HepG2 (cell line): ENCODE data around the gene CNDP1. TPM values are rescaled to one million over a fixed set of nuclear protein-coding genes. Genes with fewer than 3 reads are reported as not detected.

Experiments
- MAFK ChIP-seq, 2 experiments: IDR thresholded peaks in 1 of 2; conservative IDR thresholded peaks in 1 of 2; 2 replicates each; pipeline ENCODE4 v1.6.1; 2011; ENCODE audit warnings: improper control_type of control experiment in 2 of 2, low read length in 2 of 2
- MED1 ChIP-seq: sonication (generic); formaldehyde crosslinking; IDR thresholded peaks from 2 replicates; pipeline ENCODE4 v1.4.0; 2020; ENCODE audit warnings: missing genetic modification reagents
- MEIS1 ChIP-seq: sonication (generic); formaldehyde crosslinking; IDR thresholded peaks from 2 replicates; pipeline ENCODE4 v1.9.0; 2021; ENCODE audit warnings: mild to moderate bottlenecking, missing genetic modification reagents, moderate library complexity, borderline replicate concordance
- POGZ ChIP-seq: sonication (generic); formaldehyde crosslinking; IDR thresholded peaks from 2 replicates; pipeline ENCODE4 v1.4.0; 2020; ENCODE audit warnings: mild to moderate bottlenecking, missing genetic modification reagents
- RBFOX2 ChIP-seq: fragments of 200-400 bp; formaldehyde crosslinking; IDR thresholded peaks from 2 replicates; pipeline ENCODE4 v1.6.1; 2017; ENCODE audit warnings: low read depth, mild to moderate bottlenecking, low read length
- TBP ChIP-seq: sonication (generic); formaldehyde crosslinking; IDR thresholded peaks from 2 replicates; pipeline ENCODE4 v1.5.0; 2020; ENCODE audit warnings: missing genetic modification reagents
- YEATS4 ChIP-seq: sonication (generic); formaldehyde crosslinking; IDR thresholded peaks from 2 replicates; pipeline ENCODE4 v1.4.0; 2020; ENCODE audit warnings: missing genetic modification reagents, borderline replicate concordance
- ZFP36L1 ChIP-seq: sonication (generic); formaldehyde crosslinking; IDR thresholded peaks from 2 replicates; pipeline ENCODE4 v1.8.0; 2022; ENCODE audit warnings: mild to moderate bottlenecking, missing genetic modification reagents, moderate library complexity
- ZNF12 ChIP-seq: sonication (generic); formaldehyde crosslinking; IDR thresholded peaks from 2 replicates; pipeline ENCODE4 v1.5.0; 2020; ENCODE audit warnings: missing genetic modification reagents
- ZNF263 ChIP-seq: sonication (generic); formaldehyde crosslinking; IDR thresholded peaks from 2 replicates; pipeline ENCODE4 v1.4.0; 2020; ENCODE audit warnings: missing genetic modification reagents
- ZNF274 ChIP-seq: sonication (generic); formaldehyde crosslinking; IDR thresholded peaks from 2 replicates; pipeline ENCODE4 v1.5.1; 2020; ENCODE audit warnings: mild to moderate bottlenecking, missing genetic modification reagents
- ZNF501 ChIP-seq: sonication (generic); formaldehyde crosslinking; IDR thresholded peaks from 2 replicates; pipeline ENCODE4 v1.5.1; 2020; ENCODE audit warnings: mild to moderate bottlenecking, moderate library complexity, missing genetic modification reagents
- ZNF558 ChIP-seq: sonication (generic); formaldehyde crosslinking; IDR thresholded peaks from 2 replicates; pipeline ENCODE4 v1.9.0; 2022; ENCODE audit warnings: mild to moderate bottlenecking, missing genetic modification reagents, borderline replicate concordance
- ZNF570 ChIP-seq: sonication (generic); formaldehyde crosslinking; IDR thresholded peaks from 2 replicates; pipeline ENCODE4 v1.4.0; 2020; ENCODE audit warnings: mild to moderate bottlenecking, missing genetic modification reagents, borderline replicate concordance
- ZNF891 ChIP-seq: sonication (generic); formaldehyde crosslinking; IDR thresholded peaks from 2 replicates; pipeline ENCODE4 v1.5.0; 2020; ENCODE audit warnings: mild to moderate bottlenecking, missing genetic modification reagents
- ZSCAN30 ChIP-seq: sonication (generic); formaldehyde crosslinking; IDR thresholded peaks from 2 replicates; pipeline ENCODE4 v1.5.0; 2020; ENCODE audit warnings: mild to moderate bottlenecking, missing genetic modification reagents
- polyA plus RNA-seq, 8 experiments: library from polyadenylated mRNA; depleted of rRNA in 3 of 8; stranded (reverse) in 7 of 8; unstranded in 1 of 8; fragments of >200 nt; fragmentation: Illumina TruSeq in 4 of 8; extraction: Trizol in 4 of 8; gene quantifications; 2 replicates each; pipeline versions ENCODE4 v1.2.1 to v1.2.3, GENCODE V29; 2011 to 2016; ENCODE audit warnings: low read depth in 4 of 8, missing spikeins in 1 of 8, mixed read lengths in 1 of 8; ENCODE audit not compliant: insufficient read depth in 1 of 8
- total RNA-seq, 5 experiments: library from RNA; depleted of rRNA; stranded (reverse); fragments of >200 nt; fragmentation: Illumina TruSeq; extraction: Trizol; gene quantifications; 2 replicates each; pipeline ENCODE4 v1.2.3, GENCODE V29; 2016; ENCODE audit warnings: low read depth in 1 of 5
- TF ChIP-seq, protein P1 (sequence below): sonication (generic); formaldehyde crosslinking; IDR thresholded peaks from 2 replicates; pipeline ENCODE4 v1.5.1; 2020; ENCODE audit warnings: mild to moderate bottlenecking, missing genetic modification reagents, borderline replicate concordance
- TF ChIP-seq, protein P2 (sequence below): sonication (generic); formaldehyde crosslinking; IDR thresholded peaks from 2 replicates; pipeline ENCODE4 v1.8.0; 2023; ENCODE audit warnings: mild to moderate bottlenecking, missing genetic modification reagents
- TF ChIP-seq, protein P3 (sequence below): sonication (generic); formaldehyde crosslinking; IDR thresholded peaks from 2 replicates; pipeline ENCODE4 v1.5.1; 2020; ENCODE audit warnings: missing genetic modification reagents, mild to moderate bottlenecking, borderline replicate concordance
- TF ChIP-seq, protein P4 (sequence below): sonication (generic); formaldehyde crosslinking; IDR thresholded peaks from 2 replicates; pipeline ENCODE4 v1.4.0; 2020; ENCODE audit warnings: missing genetic modification reagents

Gene CNDP1
- total and polyA plus RNA-seq, 2 of the 13 experiments (the other 11 are each of a cell fraction or from before 2014, with no cell fraction given): 0.01 TPM; not detected in 1

DNA sequence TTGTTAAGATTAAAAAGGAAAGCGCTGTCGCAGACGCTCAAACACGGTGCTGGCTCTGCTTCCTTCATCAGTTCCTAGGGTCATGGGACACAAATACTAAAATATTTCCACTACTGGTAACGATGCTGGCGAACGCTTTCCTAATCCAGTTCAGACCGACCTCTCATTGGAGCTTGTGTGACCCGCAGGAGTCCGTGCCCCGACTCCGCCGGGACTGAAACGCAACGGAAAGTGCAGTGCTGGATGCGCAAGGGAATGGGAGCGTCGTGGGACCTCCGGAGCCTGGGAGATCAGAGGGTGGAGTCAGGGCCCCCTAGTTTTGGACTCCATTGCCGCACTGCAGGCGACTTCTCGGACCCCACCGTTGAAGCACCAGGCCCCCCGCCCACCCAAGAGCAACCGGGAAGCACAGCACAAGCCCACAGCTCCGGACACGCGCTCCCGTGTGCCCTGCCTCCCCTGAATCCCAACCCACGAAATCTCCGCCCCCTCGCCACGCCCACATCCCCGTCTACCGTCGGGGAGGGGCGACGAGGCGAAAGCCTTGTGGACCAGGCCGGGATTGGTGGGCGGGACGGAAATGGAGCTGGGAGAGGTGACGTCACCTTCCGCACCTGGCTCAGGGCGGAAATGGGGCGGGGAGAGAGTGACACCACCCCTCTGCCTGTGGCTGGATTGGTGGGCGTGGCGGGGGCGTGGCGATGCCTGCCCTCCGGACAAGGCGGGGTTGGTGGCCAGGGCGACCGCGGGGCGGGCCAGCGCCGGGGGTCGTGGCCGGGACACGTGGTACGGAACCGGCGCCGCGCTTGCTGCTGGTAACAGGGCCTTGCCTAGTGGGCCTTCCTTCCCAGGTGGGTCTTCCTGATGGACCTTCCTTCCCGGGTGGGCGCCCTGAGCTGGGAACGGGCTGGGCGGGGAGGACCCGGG is 38.5 kb upstream of the CNDP1 start, which contains the start of gene CNDP2 (continued):
- TF ChIP-seq, protein P1, sequence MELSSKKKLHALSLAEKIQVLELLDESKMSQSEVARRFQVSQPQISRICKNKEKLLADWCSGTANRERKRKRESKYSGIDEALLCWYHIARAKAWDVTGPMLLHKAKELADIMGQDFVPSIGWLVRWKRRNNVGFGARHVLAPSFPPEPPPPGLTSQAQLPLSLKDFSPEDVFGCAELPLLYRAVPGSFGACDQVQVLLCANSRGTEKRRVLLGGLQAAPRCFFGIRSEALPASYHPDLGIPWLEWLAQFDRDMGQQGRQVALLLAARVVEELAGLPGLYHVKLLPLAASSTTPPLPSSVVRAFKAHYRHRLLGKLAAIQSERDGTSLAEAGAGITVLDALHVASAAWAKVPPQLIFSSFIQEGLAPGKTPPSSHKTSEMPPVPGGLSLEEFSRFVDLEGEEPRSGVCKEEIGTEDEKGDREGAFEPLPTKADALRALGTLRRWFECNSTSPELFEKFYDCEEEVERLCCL (CRISPR knock-in tag): no peak
- peak; percentile 74 for TF ChIP-seq ZNF501 (CRISPR knock-in tag)
- no peak for TF ChIP-seq MAFK (conservative IDR thresholded peaks at IDR 0.05 in 1 of 2, IDR thresholded peaks at IDR 0.05 in 1 of 2; ENCODE audit: low read length in 2 of 2)
- TF ChIP-seq ZNF891 (CRISPR knock-in tag): 0 out of 2 replicates have a peak, but pooled peaks have one; percentile 55
- no peak for TF ChIP-seq TBP
- TF ChIP-seq MED1: peak; percentile 73; the same call in 1 of the 2 replicates
- TF ChIP-seq YEATS4 (CRISPR knock-in tag): peak; percentile 36
- TF ChIP-seq RBFOX2: peak; percentile 90
- TF ChIP-seq, protein P2, sequence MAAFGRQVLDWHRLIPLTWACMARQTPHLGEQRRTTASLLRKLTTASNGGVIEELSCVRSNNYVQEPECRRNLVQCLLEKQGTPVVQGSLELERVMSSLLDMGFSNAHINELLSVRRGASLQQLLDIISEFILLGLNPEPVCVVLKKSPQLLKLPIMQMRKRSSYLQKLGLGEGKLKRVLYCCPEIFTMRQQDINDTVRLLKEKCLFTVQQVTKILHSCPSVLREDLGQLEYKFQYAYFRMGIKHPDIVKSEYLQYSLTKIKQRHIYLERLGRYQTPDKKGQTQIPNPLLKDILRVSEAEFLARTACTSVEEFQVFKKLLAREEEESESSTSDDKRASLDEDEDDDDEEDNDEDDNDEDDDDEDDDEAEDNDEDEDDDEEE (CRISPR knock-in tag): no peak
- TF ChIP-seq ZNF12 (CRISPR knock-in tag): no peak
- TF ChIP-seq ZNF558 (CRISPR knock-in tag): 0 out of 2 replicates have a peak, but pooled peaks have one; percentile 60
- TF ChIP-seq MEIS1 (CRISPR knock-in tag): peak; percentile 25; the same call in 1 of the 2 replicates
- TF ChIP-seq ZFP36L1 (CRISPR knock-in tag): peak; percentile 76; the same call in 1 of the 2 replicates
- peak; percentile 79 for TF ChIP-seq POGZ (CRISPR knock-in tag)
- no peak for TF ChIP-seq ZNF570
- TF ChIP-seq, protein P3, sequence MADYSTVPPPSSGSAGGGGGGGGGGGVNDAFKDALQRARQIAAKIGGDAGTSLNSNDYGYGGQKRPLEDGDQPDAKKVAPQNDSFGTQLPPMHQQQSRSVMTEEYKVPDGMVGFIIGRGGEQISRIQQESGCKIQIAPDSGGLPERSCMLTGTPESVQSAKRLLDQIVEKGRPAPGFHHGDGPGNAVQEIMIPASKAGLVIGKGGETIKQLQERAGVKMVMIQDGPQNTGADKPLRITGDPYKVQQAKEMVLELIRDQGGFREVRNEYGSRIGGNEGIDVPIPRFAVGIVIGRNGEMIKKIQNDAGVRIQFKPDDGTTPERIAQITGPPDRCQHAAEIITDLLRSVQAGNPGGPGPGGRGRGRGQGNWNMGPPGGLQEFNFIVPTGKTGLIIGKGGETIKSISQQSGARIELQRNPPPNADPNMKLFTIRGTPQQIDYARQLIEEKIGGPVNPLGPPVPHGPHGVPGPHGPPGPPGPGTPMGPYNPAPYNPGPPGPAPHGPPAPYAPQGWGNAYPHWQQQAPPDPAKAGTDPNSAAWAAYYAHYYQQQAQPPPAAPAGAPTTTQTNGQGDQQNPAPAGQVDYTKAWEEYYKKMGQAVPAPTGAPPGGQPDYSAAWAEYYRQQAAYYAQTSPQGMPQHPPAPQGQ (CRISPR knock-in tag): no peak
- no peak for TF ChIP-seq ZSCAN30
- TF ChIP-seq, protein P4, sequence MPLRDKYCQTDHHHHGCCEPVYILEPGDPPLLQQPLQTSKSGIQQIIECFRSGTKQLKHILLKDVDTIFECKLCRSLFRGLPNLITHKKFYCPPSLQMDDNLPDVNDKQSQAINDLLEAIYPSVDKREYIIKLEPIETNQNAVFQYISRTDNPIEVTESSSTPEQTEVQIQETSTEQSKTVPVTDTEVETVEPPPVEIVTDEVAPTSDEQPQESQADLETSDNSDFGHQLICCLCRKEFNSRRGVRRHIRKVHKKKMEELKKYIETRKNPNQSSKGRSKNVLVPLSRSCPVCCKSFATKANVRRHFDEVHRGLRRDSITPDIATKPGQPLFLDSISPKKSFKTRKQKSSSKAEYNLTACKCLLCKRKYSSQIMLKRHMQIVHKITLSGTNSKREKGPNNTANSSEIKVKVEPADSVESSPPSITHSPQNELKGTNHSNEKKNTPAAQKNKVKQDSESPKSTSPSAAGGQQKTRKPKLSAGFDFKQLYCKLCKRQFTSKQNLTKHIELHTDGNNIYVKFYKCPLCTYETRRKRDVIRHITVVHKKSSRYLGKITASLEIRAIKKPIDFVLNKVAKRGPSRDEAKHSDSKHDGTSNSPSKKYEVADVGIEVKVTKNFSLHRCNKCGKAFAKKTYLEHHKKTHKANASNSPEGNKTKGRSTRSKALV (CRISPR knock-in tag): peak; percentile 55; the same call in 1 of the 2 replicates
- TF ChIP-seq ZNF263 (CRISPR knock-in tag): 0 out of 2 replicates have a peak, but pooled peaks have one; percentile 6
- peak; percentile 56; the same call in 1 of the 2 replicates for TF ChIP-seq ZNF274
